ENCODE results near the gene PNP.
"Not testable (repeated sequence)": the region's sequence is repeated elsewhere in the genome, so short reads cannot be mapped to it uniquely, and the experiment has no call there.

Gene PNP

GRCh38 chr14:20506752-20507151 lies 37.5 kb downstream of the PNP start:
- H3K9ac ChIP-seq (ENCODE audit: low read depth, low read length); ATAC-seq (ENCODE audit: insufficient read depth, low read depth); H3K4me2 ChIP-seq (ENCODE audit: insufficient read depth, low read length); H3K9me3 ChIP-seq (ENCODE audit: insufficient read depth, low read length, severe bottlenecking); H3K4me3 ChIP-seq (ENCODE audit: low read depth in 1 of 2, low read length in 2 of 2); H3K36me3 ChIP-seq (ENCODE audit: insufficient read depth, low read length); H4K20me1 ChIP-seq (ENCODE audit: insufficient read depth, low read length); H3K4me1 ChIP-seq (ENCODE audit: insufficient read depth, low read length); H3K79me2 ChIP-seq (ENCODE audit: insufficient read depth, low read length); H3K27ac ChIP-seq (ENCODE audit: low read length); H2AFZ ChIP-seq (ENCODE audit: low read depth, low read length); H3K27me3 ChIP-seq (ENCODE audit: insufficient read depth, low read length, poor library complexity); DNase-seq: not testable (repeated sequence)

- H3K79me2 ChIP-seq (ENCODE audit: insufficient read depth, low read length); H2AFZ ChIP-seq (ENCODE audit: low read depth, low read length); H4K20me1 ChIP-seq (ENCODE audit: insufficient read depth, low read length); DNase-seq; H3K36me3 ChIP-seq (ENCODE audit: insufficient read depth, low read length); H3K27ac ChIP-seq (ENCODE audit: low read length); H3K27me3 ChIP-seq (ENCODE audit: insufficient read depth, low read length, poor library complexity); H3K4me1 ChIP-seq (ENCODE audit: insufficient read depth, low read length); ATAC-seq (ENCODE audit: insufficient read depth, low read depth); H3K9ac ChIP-seq (ENCODE audit: low read depth, low read length); H3K4me3 ChIP-seq (ENCODE audit: low read depth in 1 of 2, low read length in 2 of 2); H3K9me3 ChIP-seq (ENCODE audit: insufficient read depth, low read length, severe bottlenecking); H3K4me2 ChIP-seq (ENCODE audit: insufficient read depth, low read length): not testable (repeated sequence)
Observed at GRCh38 chr14:20507537-20507936, 38.3 kb downstream of the PNP start.

- Histone ChIP-seq H3K4me3 (ENCODE audit: low read depth in 1 of 2, low read length in 2 of 2) (no peak overlapping the region), H3K9ac (ENCODE audit: low read depth, low read length) (no peak overlapping the region), H3K27me3 (ENCODE audit: insufficient read depth, low read length, poor library complexity) (no peaks in the 10 kb centered on the region), H3K79me2 (ENCODE audit: insufficient read depth, low read length) (no peaks in the 10 kb centered on the region), H4K20me1 (ENCODE audit: insufficient read depth, low read length) (no peaks in the 10 kb centered on the region), H3K4me1 (ENCODE audit: insufficient read depth, low read length) (no peaks in the 10 kb centered on the region), H3K9me3 (ENCODE audit: insufficient read depth, low read length, severe bottlenecking) (no peaks in the 10 kb centered on the region), H2AFZ (ENCODE audit: low read depth, low read length) (no peak overlapping the region), H3K36me3 (ENCODE audit: insufficient read depth, low read length) (no peaks in the 10 kb centered on the region), H3K4me2 (ENCODE audit: insufficient read depth, low read length) (no peak overlapping the region), H3K27ac (ENCODE audit: low read length) (no peak overlapping the region)
- DNase-seq (no peak), ATAC-seq (ENCODE audit: insufficient read depth, low read depth) (no peak)
- no peak for TF ChIP-seq EZH2 (IDR thresholded peaks at IDR 0.05; ENCODE audit: borderline replicate concordance, low read depth, low read length, severe bottlenecking)
- TF ChIP-seq CTCF (IDR thresholded peaks at IDR 0.05; ENCODE audit: borderline replicate concordance, extremely low read depth, low read length, poor library complexity, severe bottlenecking): no peak
Observed at GRCh38 chr14:20508367-20508766, 39.2 kb downstream of the PNP start.

GRCh38 chr14:20512177-20512905 lies 43.1 kb downstream of the PNP start:
- H3K4me2 ChIP-seq (ENCODE audit: insufficient read depth, low read length): no peak overlapping the region
- DNase-seq (no peak), ATAC-seq (ENCODE audit: insufficient read depth, low read depth) (no peak)
- H4K20me1 ChIP-seq (ENCODE audit: insufficient read depth, low read length): no peaks in the 10 kb centered on the region
- no peak overlapping the region for H3K4me3 ChIP-seq (ENCODE audit: low read depth in 1 of 2, low read length in 2 of 2)
- no peak overlapping the region for H2AFZ ChIP-seq (ENCODE audit: low read depth, low read length)
- no peaks in the 10 kb centered on the region for H3K79me2 ChIP-seq (ENCODE audit: insufficient read depth, low read length)
- no peak overlapping the region for H3K27ac ChIP-seq (ENCODE audit: low read length)
- no peaks in the 10 kb centered on the region for H3K4me1 ChIP-seq (ENCODE audit: insufficient read depth, low read length)
- no peak overlapping the region for H3K9ac ChIP-seq (ENCODE audit: low read depth, low read length)
- no peaks in the 10 kb centered on the region for H3K9me3 ChIP-seq (ENCODE audit: insufficient read depth, low read length, severe bottlenecking)
- H3K27me3 ChIP-seq (ENCODE audit: insufficient read depth, low read length, poor library complexity): no peaks in the 10 kb centered on the region
- no peaks in the 10 kb centered on the region for H3K36me3 ChIP-seq (ENCODE audit: insufficient read depth, low read length)
- TF ChIP-seq CTCF (IDR thresholded peaks at IDR 0.05; ENCODE audit: borderline replicate concordance, extremely low read depth, low read length, poor library complexity, severe bottlenecking) (no peak), EZH2 (IDR thresholded peaks at IDR 0.05; ENCODE audit: borderline replicate concordance, low read depth, low read length, severe bottlenecking) (no peak)

All from DND-41 (cell line).